HG02610 (cell line): ENCODE measurements around the gene PPP3R2.

Source experiments
- ATAC-seq: cut with Tn5 transposase; IDR thresholded peaks from one replicate; pipeline ENCODE4 v1.9.1; 2021; ENCODE audit warnings: mild to moderate bottlenecking, moderate library complexity; ENCODE audit not compliant: unreplicated experiment

The PPP3R2 gene, protein sequence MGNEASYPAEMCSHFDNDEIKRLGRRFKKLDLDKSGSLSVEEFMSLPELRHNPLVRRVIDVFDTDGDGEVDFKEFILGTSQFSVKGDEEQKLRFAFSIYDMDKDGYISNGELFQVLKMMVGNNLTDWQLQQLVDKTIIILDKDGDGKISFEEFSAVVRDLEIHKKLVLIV

GRCh38 chr9:101594796-101595195 lies at the start of gene PPP3R2:
Gene PPP3R2, minus strand, starts transcription at chr9:101594969. Its CDS starts 48 bp downstream, at chr9:101594921.
- ATAC-seq = no peak

DNA sequence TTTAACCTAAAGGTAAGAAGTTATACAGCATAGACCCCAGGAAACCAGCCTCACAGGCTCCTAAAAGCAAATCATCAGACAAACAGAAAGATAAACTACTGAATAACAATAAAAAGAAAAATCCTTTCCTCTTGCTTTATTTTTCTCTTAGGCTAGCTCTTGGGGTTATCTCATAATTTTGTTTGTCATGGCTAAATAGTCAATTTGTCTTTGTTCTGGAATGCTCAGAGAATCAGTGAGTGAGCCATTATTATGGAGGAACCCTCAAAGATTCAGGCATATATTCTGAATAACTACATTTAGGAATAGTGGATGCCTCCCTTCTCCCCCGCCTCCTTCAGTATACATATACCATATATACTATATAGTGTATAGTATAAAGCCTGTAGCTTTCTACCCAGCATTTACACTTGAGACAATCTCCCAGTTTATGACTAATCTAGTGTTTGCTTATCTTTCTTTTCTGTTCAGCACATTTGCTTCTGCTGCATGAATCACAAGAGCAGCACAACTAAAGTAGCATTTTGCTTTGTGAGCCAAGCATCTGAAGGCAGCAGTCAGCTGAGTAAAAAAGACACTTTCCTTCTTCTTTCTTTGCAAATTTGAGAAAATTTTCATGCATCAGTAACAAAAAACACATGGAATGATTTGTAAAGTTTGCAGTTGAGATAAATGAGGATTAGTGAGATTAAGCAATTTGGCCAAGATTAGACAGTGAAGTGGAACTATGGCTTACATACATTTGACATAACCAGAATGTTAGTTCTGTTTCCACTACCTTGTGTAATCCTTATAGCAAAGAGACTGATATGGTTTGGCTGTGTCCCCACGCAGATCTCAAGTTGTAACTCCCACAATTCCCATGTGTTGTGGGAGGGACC lies 45.3 kb upstream of the PPP3R2 start:
- ATAC-seq = no peak

DNA sequence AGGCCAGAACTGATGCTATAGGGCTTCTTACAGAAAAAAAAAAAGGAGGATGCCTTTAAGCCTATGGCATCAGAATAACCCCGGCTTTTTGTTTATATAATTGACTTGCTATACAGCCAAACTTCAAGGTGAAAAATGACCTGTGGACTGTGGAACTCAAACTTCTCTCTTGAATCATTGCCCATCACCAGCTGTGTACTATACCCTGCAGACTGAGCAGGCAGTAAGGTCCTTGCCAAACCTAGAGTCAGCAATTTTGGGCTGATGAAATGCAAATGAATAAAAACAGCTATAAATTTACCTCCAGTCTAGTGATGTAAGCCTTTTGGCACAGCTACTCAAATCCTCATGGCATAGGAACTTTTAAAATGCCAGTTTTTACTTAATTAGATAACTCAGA lies 44.5 kb upstream of the PPP3R2 start:
- ATAC-seq = no peak

DNA sequence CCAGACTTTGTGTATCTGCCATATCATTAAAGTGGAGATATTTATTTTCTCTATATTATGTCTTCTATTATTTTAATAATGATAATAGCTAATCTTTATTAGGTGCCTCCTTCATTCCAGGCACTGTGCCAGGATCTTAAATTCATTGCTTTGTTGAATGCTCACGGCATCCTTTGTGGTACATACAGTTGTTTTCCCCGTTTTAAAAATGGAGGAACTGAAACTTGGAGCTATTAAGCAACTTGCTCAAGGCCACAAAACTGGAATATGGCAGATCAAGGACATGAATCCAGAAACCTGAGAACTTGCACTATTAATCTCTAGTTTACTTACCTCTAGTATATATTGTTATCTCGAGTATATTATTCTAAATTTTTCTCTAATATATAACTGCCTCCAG lies 41.5 kb upstream of the PPP3R2 start:
- no peak for ATAC-seq

GRCh38 chr9:101635473-101635872 lies 40.7 kb upstream of the PPP3R2 start:
- no peak for ATAC-seq

GRCh38 chr9:101634741-101635409 lies 40.1 kb upstream of the PPP3R2 start:
- ATAC-seq = no peak

GRCh38 chr9:101632611-101633010 lies 37.8 kb upstream of the PPP3R2 start:
- no peak for ATAC-seq

DNA sequence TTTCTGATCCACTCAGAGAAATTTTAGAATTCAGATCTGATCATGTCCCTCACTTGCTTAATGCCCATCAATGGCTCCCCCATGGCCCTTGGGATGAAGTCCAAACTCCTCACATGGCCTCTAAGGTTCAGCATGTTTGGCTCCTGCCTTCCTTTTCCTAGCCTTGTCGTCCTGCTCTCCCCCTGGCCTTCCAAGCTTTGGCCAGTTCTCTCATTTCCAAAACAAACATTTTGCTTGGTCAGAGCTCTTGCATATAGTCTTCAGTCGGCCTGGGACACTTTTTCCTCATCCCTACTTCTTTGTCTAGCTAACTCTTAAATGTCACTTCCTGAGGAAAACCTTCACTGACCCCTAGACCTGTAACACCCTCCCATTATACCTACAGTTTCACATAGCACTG lies 37.1 kb upstream of the PPP3R2 start:
- no peak for ATAC-seq

DNA sequence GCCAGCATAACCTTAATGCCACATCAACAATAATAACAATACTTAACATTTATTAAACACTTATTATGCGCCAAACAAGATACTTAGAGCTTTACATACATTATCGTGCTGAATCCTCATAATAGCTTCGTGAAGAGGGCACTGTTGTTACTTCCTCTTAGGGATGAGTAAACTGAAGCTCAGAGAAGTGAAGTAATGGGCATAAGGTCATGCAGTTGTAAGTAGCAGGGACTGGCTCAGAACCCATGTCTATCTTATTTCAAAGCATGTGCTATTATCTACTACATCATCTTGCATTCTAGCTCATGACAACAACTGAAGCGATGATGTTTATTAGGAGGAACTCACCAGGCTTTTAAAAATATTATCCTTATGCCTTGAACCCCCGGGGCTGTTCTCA lies 34.9 kb upstream of the PPP3R2 start:
- ATAC-seq = no peak

DNA sequence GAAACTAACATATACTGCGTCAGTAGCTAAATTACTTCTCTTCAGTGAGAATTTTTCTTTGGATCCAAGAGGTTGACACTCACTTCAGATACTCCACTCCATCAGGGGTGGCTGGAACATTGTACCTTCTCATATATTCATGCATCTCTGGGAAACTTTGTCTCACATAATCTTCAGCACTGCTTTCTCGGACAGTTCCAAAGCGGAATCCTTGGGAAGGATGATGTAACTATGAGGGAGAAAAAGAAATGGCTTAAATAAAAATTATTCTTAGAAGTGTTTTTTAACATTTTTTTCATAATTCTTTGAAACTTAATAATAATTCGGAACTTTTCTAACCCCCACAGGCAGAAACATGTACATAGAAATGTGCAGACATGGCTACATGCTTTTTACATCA lies 33.4 kb upstream of the PPP3R2 start:
- ATAC-seq = no peak

- no peak for ATAC-seq
Observed at GRCh38 chr9:101626295-101626694, 31.5 kb upstream of the PPP3R2 start.

DNA sequence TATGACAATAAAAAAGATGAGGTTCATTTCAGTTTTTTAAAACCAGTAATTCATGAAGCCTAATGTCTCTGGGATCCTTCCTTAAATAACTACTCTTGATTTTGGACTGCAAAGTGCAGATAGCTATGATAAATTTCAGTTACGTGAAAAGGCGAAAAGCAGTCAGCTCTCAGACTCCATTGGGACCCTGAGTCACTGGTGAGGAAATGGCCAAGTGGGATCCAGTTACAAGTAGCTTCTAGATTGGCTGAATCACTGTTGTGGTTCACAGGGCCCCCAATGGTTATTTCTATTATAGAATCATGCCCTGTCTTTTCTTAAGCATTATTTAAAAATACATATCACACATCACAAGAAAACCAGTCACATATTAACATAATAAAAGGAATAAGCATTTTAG lies 31.1 kb upstream of the PPP3R2 start:
- no peak for ATAC-seq

- no peak for ATAC-seq
Observed at GRCh38 chr9:101620452-101620851, 25.7 kb upstream of the PPP3R2 start.

GRCh38 chr9:101618698-101619097 lies 23.9 kb upstream of the PPP3R2 start:
- ATAC-seq = peak; percentile 89

- ATAC-seq = no peak
Observed at GRCh38 chr9:101605547-101605946, 10.8 kb upstream of the PPP3R2 start.

DNA sequence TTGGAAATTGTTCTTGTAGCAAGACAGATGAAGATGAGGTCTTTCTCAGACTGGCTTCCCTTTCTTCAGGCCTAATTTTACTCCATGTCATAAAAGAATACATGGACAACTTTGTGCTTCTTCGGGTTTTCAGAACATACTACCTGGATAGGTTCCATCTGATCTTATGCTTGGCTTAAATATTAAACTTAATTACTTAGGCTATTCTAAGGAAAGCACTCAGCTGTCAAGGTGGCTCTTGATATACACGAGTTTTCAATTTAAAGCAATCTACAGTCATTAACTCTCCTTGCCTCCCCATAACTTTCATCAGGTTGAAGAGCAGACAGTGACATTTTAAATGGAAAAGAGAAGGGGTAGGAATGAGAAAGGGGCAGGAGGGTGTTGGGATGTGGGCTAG lies 9.5 kb upstream of the PPP3R2 start:
- ATAC-seq = no peak

DNA sequence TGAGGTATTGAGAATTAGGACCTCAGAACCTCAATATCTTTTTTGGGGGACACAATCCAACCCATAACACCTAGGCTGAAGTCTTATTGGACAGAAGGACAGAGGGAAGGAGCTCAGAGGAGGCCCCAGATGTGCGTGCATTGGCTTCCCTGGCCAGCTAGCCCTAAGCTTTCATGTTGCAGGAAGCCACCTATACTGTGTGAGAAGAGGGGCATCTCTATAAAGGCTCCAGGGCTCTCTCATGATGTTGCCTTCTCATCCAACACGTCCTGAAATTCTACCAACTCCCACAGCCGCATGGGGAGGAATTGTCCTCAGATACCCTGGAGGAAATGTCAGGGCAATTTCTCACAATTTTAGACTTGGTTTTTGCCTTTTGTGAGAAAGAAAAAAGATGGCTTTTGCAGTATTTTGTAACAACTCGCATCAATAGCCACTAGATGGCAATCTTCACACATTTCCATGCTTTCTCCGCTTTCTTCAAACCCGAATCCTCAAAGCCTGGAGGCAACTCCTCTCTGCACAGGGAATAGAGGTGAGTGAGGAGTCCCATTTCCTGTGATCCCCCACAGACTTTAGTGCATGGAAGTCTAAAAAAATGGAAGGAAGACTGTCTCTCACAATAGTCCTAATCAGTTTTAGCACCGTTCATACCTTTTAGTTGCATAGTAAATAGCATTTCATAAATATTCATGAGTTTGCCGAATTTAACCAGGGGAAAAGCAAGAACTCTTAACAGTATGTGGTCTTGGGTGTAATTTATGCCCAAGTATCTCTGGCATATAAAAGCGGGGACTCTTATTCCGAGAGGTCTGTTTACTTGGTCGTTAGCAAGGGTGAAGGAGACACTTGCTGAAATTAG lies 7.4 kb upstream of the PPP3R2 start:
- peak; percentile 53 for ATAC-seq

DNA sequence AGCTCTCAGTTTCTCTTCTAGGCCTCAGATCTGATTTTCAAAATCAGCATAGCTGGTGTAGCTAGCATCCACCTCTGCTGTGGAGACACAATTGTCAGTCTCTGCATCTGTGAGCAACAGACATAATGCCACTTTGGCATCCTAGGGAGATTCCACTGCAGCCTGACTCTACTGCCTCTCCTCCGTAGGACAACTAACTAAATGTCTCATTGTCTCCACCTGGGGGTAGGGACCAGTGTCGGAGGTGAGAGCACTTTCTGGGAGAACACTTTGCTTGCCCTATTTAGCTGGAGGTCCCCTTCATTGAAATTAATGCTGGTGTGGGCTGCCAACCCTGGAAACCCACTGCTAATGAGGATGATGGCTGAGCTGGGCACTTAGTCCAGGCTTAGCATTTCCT lies 1.4 kb downstream of the PPP3R2 start:
- ATAC-seq = no peak

GRCh38 chr9:101592788-101593187 lies 2.0 kb downstream of the PPP3R2 start:
- no peak for ATAC-seq

DNA sequence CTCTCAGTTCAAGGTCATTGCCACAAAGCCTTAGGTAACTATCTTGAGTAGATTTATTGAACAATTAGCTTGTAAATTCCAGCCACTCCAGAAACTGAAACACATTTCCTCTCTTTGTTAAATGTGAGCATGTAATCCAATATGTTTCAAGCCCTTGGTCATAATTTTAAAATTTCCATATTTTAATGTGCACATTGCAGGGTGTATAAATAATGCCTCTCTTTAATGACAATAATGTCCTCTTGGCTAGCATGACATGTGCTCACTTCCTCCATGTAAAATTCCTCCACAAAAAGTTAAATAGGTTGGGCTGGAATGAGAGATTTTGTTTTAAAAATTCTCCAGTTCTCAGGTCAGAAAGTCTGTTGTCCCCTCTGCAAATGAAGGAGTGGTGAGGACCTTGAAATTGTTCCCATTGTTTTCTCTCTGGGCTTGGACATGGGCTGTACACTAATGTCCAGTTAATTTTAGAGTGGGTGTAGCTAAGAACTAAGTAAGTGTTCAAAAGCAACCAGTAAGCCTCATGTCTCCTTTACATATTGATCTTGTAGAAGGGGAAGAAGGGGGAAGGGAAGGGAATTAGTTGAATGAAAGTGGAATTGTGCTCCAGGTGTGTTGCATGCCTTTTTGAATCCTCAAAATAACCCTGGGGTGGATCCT lies 2.9 kb downstream of the PPP3R2 start:
- ATAC-seq = no peak

GRCh38 chr9:101590901-101591300 lies 3.9 kb downstream of the PPP3R2 start:
- ATAC-seq = no peak
